ENCODE measurements around the gene ORM2.

Gene ORM2

GRCh38 chr9:114299286-114300152 lies 30.1 kb upstream of the ORM2 start:
- H3K4me1 ChIP-seq (ENCODE audit: control insufficient read depth, insufficient read depth, low read length): no peaks in the 10 kb centered on the region
- peaks cover 13% of the 10 kb centered on the region for H3K9me3 ChIP-seq (ENCODE audit: control insufficient read depth, insufficient read depth, low read depth, low read length)
- H3K9ac ChIP-seq (ENCODE audit: low read length): no peak overlapping the region
- H3K36me3 ChIP-seq (ENCODE audit: control insufficient read depth, insufficient read depth, low read length): peaks cover 57% of the 10 kb centered on the region
- no peak overlapping the region for H3K27ac ChIP-seq (ENCODE audit: low read depth, low read length)
- H3K4me3 ChIP-seq (ENCODE audit: low read depth, low read length): no peak overlapping the region
- H3K27me3 ChIP-seq (ENCODE audit: control insufficient read depth, insufficient read depth, low read length): no peaks in the 10 kb centered on the region

DNA sequence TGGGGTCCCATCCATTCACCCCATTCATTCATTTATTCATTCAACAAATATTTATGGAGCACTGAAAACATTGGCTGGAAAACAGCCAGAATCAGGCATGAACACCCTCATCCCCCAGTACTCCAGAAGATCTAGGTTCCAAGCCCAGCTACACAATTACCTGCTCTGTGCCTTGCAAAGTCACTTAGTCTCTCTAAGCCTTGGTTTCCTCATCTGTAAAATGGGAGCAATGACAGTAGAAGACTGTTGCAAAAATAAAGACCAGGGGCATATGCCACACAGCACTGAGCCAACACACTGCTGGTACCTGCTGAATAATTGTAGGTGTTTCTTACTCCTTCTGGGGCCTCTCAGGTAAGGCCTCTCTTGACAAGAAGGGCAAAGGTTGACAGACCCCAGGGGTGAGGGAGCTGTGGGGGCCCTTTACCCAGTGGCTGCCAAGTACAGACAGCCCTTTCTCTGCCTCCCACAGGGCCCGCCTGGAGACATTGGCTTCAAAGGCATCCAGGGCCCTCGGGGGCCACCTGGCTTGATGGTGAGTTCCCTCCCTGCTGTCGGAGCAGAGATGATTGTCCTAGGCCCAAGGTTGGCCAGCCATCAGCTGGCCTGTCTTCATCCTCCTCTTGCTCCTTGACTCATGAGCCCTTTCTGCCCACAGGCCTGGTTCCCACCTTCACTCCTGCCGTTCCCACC lies 29.4 kb upstream of the ORM2 start:
- Histone ChIP-seq H3K9ac (ENCODE audit: low read length) (no peak overlapping the region), H3K27ac (ENCODE audit: low read depth, low read length) (no peak overlapping the region), H3K4me1 (ENCODE audit: control insufficient read depth, insufficient read depth, low read length) (no peaks in the 10 kb centered on the region), H3K27me3 (ENCODE audit: control insufficient read depth, insufficient read depth, low read length) (no peaks in the 10 kb centered on the region), H3K36me3 (ENCODE audit: control insufficient read depth, insufficient read depth, low read length) (peaks cover 52% of the 10 kb centered on the region), H3K9me3 (ENCODE audit: control insufficient read depth, insufficient read depth, low read depth, low read length) (peaks cover 5% of the 10 kb centered on the region), H3K4me3 (ENCODE audit: low read depth, low read length) (no peak overlapping the region)

DNA sequence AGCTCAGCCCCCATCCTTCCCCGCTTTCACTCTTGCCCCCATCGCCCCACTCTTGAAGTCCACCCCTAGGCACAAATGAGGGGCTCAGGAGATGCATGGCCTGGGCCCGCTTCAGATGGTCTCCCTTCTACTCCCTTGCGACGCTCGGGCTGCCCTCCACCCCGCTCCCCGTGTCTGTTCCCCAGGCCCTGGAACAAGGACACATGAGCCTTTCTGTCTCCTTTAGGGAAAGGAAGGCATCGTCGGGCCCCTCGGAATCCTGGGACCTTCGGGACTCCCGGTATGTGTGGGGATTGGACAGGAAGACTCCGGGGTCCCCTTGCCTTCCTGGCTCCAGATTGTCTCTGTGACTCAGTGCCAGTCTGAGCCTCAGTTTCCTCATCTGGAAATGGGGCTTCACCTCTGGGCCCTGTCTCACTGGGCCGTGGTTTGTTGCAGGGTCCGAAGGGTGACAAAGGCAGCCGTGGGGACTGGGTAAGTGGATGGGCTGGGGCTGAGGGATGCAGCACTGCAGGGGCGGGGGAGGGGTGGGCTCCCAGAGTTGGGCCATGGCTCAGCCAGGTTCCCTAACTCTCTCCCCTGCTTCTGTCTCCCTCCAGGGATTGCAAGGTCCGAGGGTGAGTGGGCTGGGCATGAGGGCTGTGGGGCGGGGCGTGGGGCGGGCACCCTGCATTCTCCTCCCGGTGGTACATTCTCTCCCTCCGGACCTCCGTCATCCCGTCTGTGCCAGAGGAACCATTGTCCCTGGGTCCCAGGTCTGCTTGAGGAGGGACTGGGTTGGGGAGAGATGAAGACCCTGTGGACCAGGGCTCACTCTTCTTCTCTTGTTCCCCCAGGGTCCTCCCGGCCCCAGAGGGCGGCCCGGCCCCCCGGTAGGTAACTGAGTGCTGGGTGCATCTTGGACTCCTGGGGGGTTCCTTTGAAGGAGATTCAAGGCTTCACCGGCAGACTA lies 28.5 kb upstream of the ORM2 start:
- H3K9me3 ChIP-seq (ENCODE audit: control insufficient read depth, insufficient read depth, low read depth, low read length): no peaks in the 10 kb centered on the region
- no peak overlapping the region for H3K4me3 ChIP-seq (ENCODE audit: low read depth, low read length)
- no peak overlapping the region for H3K27ac ChIP-seq (ENCODE audit: low read depth, low read length)
- H3K4me1 ChIP-seq (ENCODE audit: control insufficient read depth, insufficient read depth, low read length): 0 out of 2 replicates have a peak, but pooled peaks cover 3% of the 10 kb centered on the region
- H3K36me3 ChIP-seq (ENCODE audit: control insufficient read depth, insufficient read depth, low read length): peaks cover 43% of the 10 kb centered on the region
- H3K9ac ChIP-seq (ENCODE audit: low read length): no peak overlapping the region
- H3K27me3 ChIP-seq (ENCODE audit: control insufficient read depth, insufficient read depth, low read length): no peaks in the 10 kb centered on the region

DNA sequence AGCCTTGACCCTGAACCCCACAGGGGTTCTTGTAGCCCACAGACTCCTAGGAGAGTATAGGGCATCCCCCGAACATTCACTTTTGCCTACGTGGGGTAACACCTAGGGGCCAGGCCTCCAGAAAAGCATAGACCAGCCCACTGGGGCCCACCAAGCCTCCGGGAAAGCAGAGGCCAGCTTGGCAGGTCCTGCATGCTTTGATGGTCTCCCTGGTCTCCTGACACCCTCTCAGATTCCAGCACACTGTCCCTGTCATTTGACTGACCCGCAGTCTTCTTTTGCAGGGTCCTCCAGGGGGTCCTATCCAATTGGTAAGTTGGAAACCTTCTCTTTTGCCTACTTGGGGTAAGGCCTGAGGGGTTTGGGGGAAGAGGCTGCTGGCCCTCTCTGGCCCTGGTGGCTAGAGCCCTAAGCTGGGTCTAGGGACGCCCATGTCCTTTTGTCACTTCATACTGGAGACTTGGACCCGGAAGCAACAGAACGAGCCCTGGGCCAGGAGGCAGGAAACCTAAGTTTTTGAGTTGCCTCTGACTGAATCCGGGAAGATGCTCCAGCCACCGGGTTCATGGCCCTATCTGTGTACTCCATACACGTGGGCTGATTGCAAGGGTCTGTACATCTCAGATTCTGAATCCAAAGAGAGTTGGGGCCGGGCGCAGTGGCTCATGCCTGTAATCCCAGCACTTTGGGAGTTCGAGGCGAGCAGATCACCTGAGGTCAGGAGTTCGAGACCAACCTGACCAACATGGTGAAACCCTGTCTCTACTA lies 27.7 kb upstream of the ORM2 start:
- Histone ChIP-seq H3K4me3 (ENCODE audit: low read depth, low read length) (no peak overlapping the region), H3K4me1 (ENCODE audit: control insufficient read depth, insufficient read depth, low read length) (0 out of 2 replicates have a peak, but pooled peaks cover 3% of the 10 kb centered on the region), H3K9me3 (ENCODE audit: control insufficient read depth, insufficient read depth, low read depth, low read length) (no peaks in the 10 kb centered on the region), H3K27me3 (ENCODE audit: control insufficient read depth, insufficient read depth, low read length) (no peaks in the 10 kb centered on the region), H3K36me3 (ENCODE audit: control insufficient read depth, insufficient read depth, low read length) (peaks cover 37% of the 10 kb centered on the region), H3K9ac (ENCODE audit: low read length) (no peak overlapping the region), H3K27ac (ENCODE audit: low read depth, low read length) (no peak overlapping the region)

DNA sequence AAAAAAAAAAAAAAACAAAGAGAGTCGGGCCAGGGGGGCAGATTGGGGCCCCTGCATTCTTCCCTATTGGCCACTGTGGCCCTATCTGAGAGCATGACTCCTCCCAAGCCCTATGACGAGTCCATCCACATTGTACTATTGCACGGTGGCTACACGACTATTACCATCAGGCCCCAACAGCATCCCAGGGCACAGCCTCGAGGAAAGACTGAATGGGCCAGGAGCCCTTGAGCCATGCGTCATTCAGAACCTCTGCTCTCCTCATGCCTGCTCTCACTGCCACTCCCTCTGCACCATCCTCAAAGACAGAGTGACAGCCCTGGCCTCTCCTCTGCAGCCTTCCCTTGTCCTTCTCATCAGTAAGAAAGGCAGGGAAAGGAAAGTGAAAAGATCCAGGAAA lies 26.9 kb upstream of the ORM2 start:
- H3K36me3 ChIP-seq (ENCODE audit: control insufficient read depth, insufficient read depth, low read length): peaks cover 37% of the 10 kb centered on the region

DNA sequence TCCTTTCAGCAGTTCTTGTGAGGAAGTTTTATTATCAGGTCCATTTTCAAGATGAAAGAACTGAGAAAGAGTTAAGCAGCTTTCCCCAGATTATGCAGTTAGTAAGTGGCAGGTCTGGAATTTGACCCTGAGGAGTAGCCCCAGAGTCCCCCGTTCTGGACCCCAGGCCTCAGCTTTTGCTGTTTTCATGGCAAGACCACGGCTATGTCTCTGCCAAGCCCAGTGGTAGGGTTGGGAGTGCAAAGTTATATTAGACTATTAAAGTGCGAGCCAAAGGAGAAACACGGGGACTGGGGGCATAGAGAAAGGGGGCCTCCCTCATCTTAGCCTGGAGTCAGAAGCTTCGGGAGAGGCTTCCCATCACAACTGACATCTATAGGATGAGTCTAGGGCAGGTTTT lies 26.1 kb upstream of the ORM2 start:
- Histone ChIP-seq H3K27ac (ENCODE audit: low read depth, low read length) (no peak overlapping the region), H3K4me3 (ENCODE audit: low read depth, low read length) (no peak overlapping the region), H3K9me3 (ENCODE audit: control insufficient read depth, insufficient read depth, low read depth, low read length) (no peaks in the 10 kb centered on the region), H3K36me3 (ENCODE audit: control insufficient read depth, insufficient read depth, low read length) (peaks cover 34% of the 10 kb centered on the region), H3K27me3 (ENCODE audit: control insufficient read depth, insufficient read depth, low read length) (no peaks in the 10 kb centered on the region), H3K4me1 (ENCODE audit: control insufficient read depth, insufficient read depth, low read length) (0 out of 2 replicates have a peak, but pooled peaks cover 3% of the 10 kb centered on the region), H3K9ac (ENCODE audit: low read length) (no peak overlapping the region)

More for the DNA sequence above, 26.9 kb upstream of the ORM2 start:
- Histone ChIP-seq H3K4me3 (ENCODE audit: low read depth, low read length) (no peak overlapping the region), H3K27me3 (ENCODE audit: control insufficient read depth, insufficient read depth, low read length) (no peaks in the 10 kb centered on the region), H3K27ac (ENCODE audit: low read depth, low read length) (no peak overlapping the region), H3K9ac (ENCODE audit: low read length) (no peak overlapping the region), H3K4me1 (ENCODE audit: control insufficient read depth, insufficient read depth, low read length) (0 out of 2 replicates have a peak, but pooled peaks cover 3% of the 10 kb centered on the region), H3K9me3 (ENCODE audit: control insufficient read depth, insufficient read depth, low read depth, low read length) (no peaks in the 10 kb centered on the region)

GRCh38 chr9:114303977-114304376 lies 25.7 kb upstream of the ORM2 start:
- H3K27me3 ChIP-seq (ENCODE audit: control insufficient read depth, insufficient read depth, low read length): no peaks in the 10 kb centered on the region
- no peaks in the 10 kb centered on the region for H3K9me3 ChIP-seq (ENCODE audit: control insufficient read depth, insufficient read depth, low read depth, low read length)
- 0 out of 2 replicates have a peak, but pooled peaks cover 3% of the 10 kb centered on the region for H3K4me1 ChIP-seq (ENCODE audit: control insufficient read depth, insufficient read depth, low read length)
- peaks cover 34% of the 10 kb centered on the region for H3K36me3 ChIP-seq (ENCODE audit: control insufficient read depth, insufficient read depth, low read length)
- no peak overlapping the region for H3K9ac ChIP-seq (ENCODE audit: low read length)
- no peak overlapping the region for H3K27ac ChIP-seq (ENCODE audit: low read depth, low read length)
- no peak overlapping the region for H3K4me3 ChIP-seq (ENCODE audit: low read depth, low read length)

DNA sequence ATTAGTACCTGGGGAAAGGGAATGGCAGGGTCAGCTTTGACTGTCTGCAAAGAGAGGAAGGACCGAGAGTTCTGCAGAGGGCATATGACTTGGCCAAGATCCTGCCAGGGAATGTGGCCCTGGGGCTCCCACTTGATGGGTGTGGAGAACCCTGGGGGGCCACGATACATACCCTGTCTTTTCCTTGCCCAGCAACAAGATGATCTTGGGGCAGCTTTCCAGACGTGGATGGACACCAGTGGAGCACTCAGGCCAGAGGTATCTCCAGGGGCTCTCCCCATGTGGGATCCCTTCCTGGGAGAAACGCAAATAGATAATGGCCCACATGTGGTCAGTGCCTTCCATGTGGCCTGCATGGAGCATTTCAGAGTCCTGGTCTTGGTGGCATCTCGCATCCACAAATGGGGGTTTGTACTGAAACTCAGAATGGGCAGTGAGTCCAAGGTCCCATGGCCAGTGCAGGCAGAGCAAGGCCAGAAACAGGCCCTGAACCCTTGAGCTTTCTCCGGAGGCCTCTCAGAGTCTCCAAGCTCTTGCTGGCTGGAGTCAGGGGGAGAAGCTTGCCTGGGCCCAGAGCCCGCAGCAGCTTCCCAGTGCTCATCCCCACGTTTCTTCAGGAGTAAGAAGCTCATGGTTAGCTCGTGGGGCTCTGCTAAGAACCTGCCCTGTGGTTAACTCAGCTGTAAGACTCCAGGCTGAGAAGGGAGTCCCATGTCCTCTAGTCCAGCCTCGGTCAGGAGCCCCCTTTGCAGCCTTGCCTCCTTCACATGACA lies 25.1 kb upstream of the ORM2 start:
- Histone ChIP-seq H3K4me1 (ENCODE audit: control insufficient read depth, insufficient read depth, low read length) (0 out of 2 replicates have a peak, but pooled peaks cover 3% of the 10 kb centered on the region), H3K4me3 (ENCODE audit: low read depth, low read length) (no peak overlapping the region), H3K27ac (ENCODE audit: low read depth, low read length) (no peak overlapping the region), H3K9me3 (ENCODE audit: control insufficient read depth, insufficient read depth, low read depth, low read length) (no peaks in the 10 kb centered on the region), H3K9ac (ENCODE audit: low read length) (no peak overlapping the region), H3K36me3 (ENCODE audit: control insufficient read depth, insufficient read depth, low read length) (peaks cover 31% of the 10 kb centered on the region), H3K27me3 (ENCODE audit: control insufficient read depth, insufficient read depth, low read length) (no peaks in the 10 kb centered on the region)

DNA sequence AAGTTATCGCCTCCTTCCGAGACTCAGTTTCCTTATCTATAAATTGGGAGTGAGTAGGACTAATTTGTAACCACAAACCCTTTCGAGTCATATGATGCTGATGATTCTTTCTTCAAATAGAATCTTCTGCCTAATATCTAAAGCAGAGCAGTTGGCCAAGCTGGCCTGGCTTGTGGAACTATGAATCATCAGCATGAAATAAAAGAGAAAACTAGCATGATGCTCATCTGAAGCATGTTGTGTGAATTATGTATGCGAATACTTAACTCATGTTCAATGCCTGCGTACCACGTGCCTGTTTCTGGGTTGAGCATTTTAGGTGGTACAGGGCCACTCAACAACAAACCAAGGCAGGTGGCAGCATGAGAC lies 21.8 kb upstream of the ORM2 start:
- H3K36me3 ChIP-seq (ENCODE audit: control insufficient read depth, insufficient read depth, low read length): peaks cover 26% of the 10 kb centered on the region
- H3K4me1 ChIP-seq (ENCODE audit: control insufficient read depth, insufficient read depth, low read length): 0 out of 2 replicates have a peak, but pooled peaks cover 3% of the 10 kb centered on the region

More for the DNA sequence above, 21.8 kb upstream of the ORM2 start:
- Histone ChIP-seq H3K9me3 (ENCODE audit: control insufficient read depth, insufficient read depth, low read depth, low read length) (no peaks in the 10 kb centered on the region), H3K9ac (ENCODE audit: low read length) (no peak overlapping the region), H3K4me3 (ENCODE audit: low read depth, low read length) (no peak overlapping the region), H3K27ac (ENCODE audit: low read depth, low read length) (no peak overlapping the region), H3K27me3 (ENCODE audit: control insufficient read depth, insufficient read depth, low read length) (no peaks in the 10 kb centered on the region)
